NCI-H748 (cell line): Measurements from ENCODE around the gene TMOD1.
"Not testable (repeated sequence)": the region's sequence is repeated elsewhere in the genome, so short reads cannot be mapped to it uniquely, and the experiment has no call there.

Experiments used
- DNase-seq: peaks from one replicate; lab custom pipeline; 2025; ENCODE audit not compliant: unreplicated experiment; lab: John Stamatoyannopoulos, UW

Gene TMOD1

GRCh38 chr9:97501177-97501971 lies at the start of gene TMOD1:
Gene TMOD1 (plus strand): TSS chr9:97501666. CDS start chr9:97524189, 22,523 bp downstream.
- peak; percentile 82 for DNase-seq

- DNase-seq: not testable (repeated sequence)
These were observed 47.9 kb upstream of the TMOD1 start for GRCh38 chr9:97453573-97453972.

- DNase-seq: not testable (repeated sequence)
These were observed 44.6 kb upstream of the TMOD1 start for GRCh38 chr9:97456841-97457240.

GRCh38 chr9:97459326-97459725 lies 42.1 kb upstream of the TMOD1 start:
- DNase-seq: no peak

DNA sequence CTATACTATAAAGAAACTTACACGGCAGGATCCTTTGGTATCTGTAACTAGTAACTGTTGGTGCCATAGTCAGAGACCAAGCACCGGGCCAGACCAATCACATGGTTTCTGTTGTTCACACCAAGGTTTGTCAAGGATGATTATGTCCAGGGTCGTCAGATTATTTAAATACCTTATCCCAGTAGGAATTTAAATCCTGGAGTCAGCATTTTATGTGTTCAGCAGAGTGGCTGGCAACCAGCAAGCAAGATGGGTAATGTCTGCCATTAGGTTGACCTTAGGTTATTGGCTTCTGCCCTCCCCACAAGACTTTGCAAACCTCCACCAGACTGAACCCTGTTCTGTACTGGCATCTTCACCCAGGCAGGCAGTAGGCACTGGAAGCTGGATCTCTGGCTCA lies 39.3 kb upstream of the TMOD1 start:
- no peak for DNase-seq

DNA sequence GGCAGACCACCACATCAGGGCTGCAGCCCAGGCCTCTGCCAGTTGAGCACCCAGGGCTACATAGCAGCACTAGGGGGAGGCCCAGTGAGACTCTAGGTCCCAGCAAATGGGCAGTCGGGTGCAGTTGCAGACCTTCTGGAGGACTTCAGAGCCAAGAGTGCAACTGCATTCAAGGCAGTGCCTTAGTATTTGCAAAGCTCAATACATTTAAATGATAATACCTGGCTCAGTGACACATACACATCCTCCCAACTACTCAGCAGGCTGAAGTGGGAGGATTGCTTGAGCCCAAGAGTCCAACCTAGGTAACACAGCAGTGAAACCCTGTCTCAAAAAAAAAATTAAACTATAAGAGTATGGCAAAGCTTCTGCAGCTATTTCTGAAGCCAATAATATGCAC lies 38.6 kb upstream of the TMOD1 start:
- DNase-seq: no peak

DNA sequence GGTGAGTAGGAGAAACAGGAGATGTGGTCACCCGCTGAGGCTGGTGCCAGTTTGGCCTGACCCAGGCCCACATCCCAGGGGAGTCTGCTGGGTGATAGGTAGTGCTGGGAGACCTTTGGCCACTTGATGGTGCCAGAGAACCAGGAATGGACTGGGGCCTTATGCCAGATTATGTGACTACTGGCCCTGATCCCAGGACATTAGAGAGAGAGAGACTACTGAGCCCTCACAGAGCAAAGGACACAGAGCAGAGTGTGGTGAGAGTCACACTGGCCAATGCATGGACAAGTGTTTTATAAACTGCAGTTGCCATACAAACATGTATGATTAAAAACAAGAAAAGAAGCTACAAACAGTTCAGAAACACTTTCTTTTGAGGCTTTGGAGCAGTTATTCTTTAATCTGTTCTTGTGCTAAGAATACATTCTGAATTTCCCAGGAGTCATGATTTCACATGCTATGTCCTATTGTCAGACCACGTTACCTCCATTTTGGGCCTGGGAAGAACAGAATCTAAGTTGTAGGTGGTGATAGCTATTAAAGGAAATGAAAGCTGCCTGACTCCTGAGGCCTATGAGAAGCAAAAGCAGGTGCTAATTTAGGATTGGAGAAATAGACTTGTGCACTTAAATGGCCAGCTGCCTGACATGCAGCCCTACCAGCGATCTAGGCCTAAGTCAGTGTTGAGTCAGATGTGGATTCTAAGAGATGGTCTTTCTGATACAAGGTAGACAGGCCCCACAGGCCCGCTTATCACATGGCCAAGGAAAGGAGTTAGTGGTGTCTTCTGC lies 32.6 kb upstream of the TMOD1 start:
- peak; percentile 49 for DNase-seq

GRCh38 chr9:97470076-97470475 lies 31.4 kb upstream of the TMOD1 start:
- peak; percentile 13 for DNase-seq

- no peak for DNase-seq
These were observed 27.7 kb upstream of the TMOD1 start for GRCh38 chr9:97473717-97474116.

- DNase-seq: no peak
These were observed 27.0 kb upstream of the TMOD1 start for GRCh38 chr9:97474372-97474925.

- no peak for DNase-seq
These were observed 26.4 kb upstream of the TMOD1 start for GRCh38 chr9:97475059-97475458.

- DNase-seq: no peak
These were observed 23.0 kb upstream of the TMOD1 start for GRCh38 chr9:97478301-97478981.

GRCh38 chr9:97479496-97480159 lies 21.8 kb upstream of the TMOD1 start:
- no peak for DNase-seq

GRCh38 chr9:97480174-97480573 lies 21.3 kb upstream of the TMOD1 start:
- no peak for DNase-seq

DNA sequence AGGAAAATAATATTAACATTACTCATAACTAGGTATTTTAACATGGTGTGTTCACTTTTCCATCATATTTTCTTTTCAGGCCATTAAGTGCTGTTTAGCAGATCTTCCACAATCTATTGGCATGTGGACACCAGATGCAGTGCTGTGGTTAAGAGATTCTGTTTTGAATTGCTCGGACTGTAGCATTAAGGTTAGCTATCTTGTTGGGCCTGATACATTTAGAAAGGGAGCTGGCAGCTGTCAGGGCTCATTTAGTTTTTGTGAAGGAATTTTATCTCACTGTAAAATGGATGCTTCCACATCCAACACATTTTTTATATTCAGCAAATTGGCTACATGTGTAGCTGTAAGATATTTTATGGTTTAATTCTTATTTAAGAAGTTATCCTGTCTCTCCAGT lies 20.7 kb upstream of the TMOD1 start:
- DNase-seq: no peak

GRCh38 chr9:97484134-97484533 lies 17.3 kb upstream of the TMOD1 start:
- DNase-seq: no peak

GRCh38 chr9:97487107-97487506 lies 14.4 kb upstream of the TMOD1 start:
- DNase-seq: no peak

DNA sequence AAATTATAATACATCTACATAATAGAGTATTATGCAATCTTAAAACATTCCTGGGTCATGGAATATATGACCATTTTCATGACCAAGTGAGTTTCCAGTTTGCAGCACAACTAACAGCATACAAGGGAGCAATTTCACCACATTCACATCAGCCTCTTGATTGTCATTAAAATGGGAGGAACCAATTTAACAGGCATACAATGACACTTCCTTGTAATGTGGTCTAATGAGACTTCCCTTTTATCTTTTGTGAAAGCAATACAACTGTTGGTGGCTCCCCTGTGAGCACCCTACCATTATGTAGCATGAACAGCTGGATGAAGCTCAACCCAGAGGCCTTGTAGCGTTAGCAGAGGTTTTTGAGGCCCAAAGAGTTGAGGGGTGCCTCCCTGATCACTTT lies 13.6 kb upstream of the TMOD1 start:
- DNase-seq: peak; percentile 17

DNA sequence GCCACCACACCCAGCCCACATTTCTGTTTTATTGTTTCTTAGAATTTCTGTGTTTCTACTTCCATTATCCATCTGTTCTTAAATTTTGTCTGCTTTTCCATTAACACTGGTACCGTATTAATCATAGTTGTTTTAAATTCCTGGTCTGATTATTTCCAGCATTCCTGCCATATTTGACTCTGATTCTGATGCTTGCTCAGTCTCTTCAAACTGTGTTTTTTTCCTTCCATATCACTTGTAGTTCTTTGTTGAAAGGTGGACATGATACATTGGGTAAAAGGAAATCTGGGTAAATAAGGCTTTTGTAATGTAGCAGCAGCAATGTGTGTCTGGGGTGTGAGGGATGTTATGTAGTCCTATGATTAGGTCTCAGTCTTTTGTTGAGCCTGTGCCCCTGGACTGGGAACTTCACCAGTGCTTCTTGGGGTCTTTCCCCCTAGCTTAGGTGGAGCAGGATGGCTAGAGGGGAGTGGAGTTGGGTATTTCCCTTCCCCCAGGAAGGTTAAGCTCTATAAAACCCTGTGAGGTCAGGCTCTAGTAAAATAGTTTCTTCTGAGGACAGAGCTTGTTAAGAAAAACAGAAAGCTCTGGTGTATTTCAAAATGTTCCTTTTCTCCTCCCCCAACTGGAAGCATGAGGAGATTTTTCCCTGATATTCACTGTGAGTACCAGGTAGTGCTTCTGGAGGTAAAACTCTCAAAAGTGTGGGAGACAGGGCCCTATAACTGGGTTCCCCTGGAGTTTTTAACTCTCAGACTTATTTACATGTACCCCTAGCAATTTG lies 10.1 kb upstream of the TMOD1 start:
- DNase-seq: no peak
